Naive thymus-derived CD4-positive, alpha-beta T cell (primary cell): ENCODE results near the gene TGFBR2. TPM values are rescaled to one million over a fixed set of nuclear protein-coding genes. Genes with fewer than 3 reads are reported as not detected.

Experiments used
- ATAC-seq: fragments of 150-1000 bp; cut with Tn5 transposase; 2 replicates; pipeline ENCODE4 v1.10.0; 2021; ENCODE audit warnings: mild to moderate bottlenecking, moderate library complexity
- CTCF ChIA-PET: fragments of 350-600 bp; sonication (Branson Sonifier 250); formaldehyde crosslinking; loops from one replicate; lab custom pipeline; 2021; ENCODE audit warnings: antibody characterized with exemption; lab: Charles Lee
- POLR2A ChIA-PET: fragments of 350-600 bp; sonication (Branson Sonifier 250); formaldehyde crosslinking; loops from one replicate; lab custom pipeline; 2021; ENCODE audit warnings: antibody characterized with exemption, inconsistent platforms; lab: Charles Lee
- DNase-seq, 9 donors: peaks; one replicate each; pipeline versions ENCODE4 v3.0.0 to v3.0.0-alpha.2; 2020 to 2022; ENCODE audit warnings: mixed read lengths in 1 of 9
- H3K27ac ChIP-seq: one replicate; pipeline ENCODE4 v1.7.0; 2013; ENCODE audit warnings: mild to moderate bottlenecking, low read depth, low read length, moderate library complexity
- H3K27me3 ChIP-seq, 2 donors: one replicate each; pipeline ENCODE4 v1.7.0; 2013; ENCODE audit warnings: low read length in 2 of 2, mild to moderate bottlenecking in 2 of 2, moderate library complexity in 2 of 2; ENCODE audit not compliant: control insufficient read depth in 2 of 2, insufficient read depth in 2 of 2
- H3K36me3 ChIP-seq, 3 experiments: 1 replicate in 2 of 3; 2 replicates in 1 of 3; pipeline ENCODE4 v1.7.0; 2013; ENCODE audit warnings: low read length in 3 of 3, mild to moderate bottlenecking in 3 of 3, moderate library complexity in 1 of 3; ENCODE audit not compliant: insufficient read depth in 3 of 3, control insufficient read depth in 2 of 3
- H3K4me1 ChIP-seq, 2 donors: one replicate each; pipeline ENCODE4 v1.7.0; 2013; ENCODE audit warnings: low read length in 2 of 2, mild to moderate bottlenecking in 2 of 2, moderate library complexity in 1 of 2; ENCODE audit not compliant: control insufficient read depth in 2 of 2, insufficient read depth in 2 of 2
- H3K4me3 ChIP-seq: 2 replicates; pipeline ENCODE4 v1.7.0; 2013; ENCODE audit warnings: mild to moderate bottlenecking, low read length
- H3K9me3 ChIP-seq, 3 experiments: 1 replicate in 2 of 3; 2 replicates in 1 of 3; pipeline ENCODE4 v1.7.0; 2013; ENCODE audit warnings: low read length in 3 of 3; ENCODE audit not compliant: control insufficient read depth in 2 of 3
- H3K27ac Mint-ChIP-seq, 9 donors: one replicate each; pipeline ENCODE4 v1.8.0; 2020 to 2022; ENCODE audit warnings: mixed read lengths in 9 of 9, mild to moderate bottlenecking in 8 of 9, moderate library complexity in 5 of 9, inconsistent platforms in 2 of 9
- H3K27me3 Mint-ChIP-seq, 5 donors: one replicate each; pipeline ENCODE4 v1.8.0; 2021 to 2022; ENCODE audit warnings: mixed read lengths in 5 of 5, mild to moderate bottlenecking in 1 of 5
- H3K36me3 Mint-ChIP-seq, 5 donors: one replicate each; pipeline ENCODE4 v1.8.0; 2020 to 2022; ENCODE audit warnings: mixed read lengths in 5 of 5, mild to moderate bottlenecking in 3 of 5, inconsistent platforms in 1 of 5
- H3K4me1 Mint-ChIP-seq, 7 donors: one replicate each; pipeline ENCODE4 v1.8.0; 2020 to 2022; ENCODE audit warnings: mixed read lengths in 7 of 7, mild to moderate bottlenecking in 3 of 7, inconsistent platforms in 1 of 7
- H3K4me3 Mint-ChIP-seq, 10 donors: one replicate each; pipeline ENCODE4 v1.8.0; 2020 to 2022; ENCODE audit warnings: mild to moderate bottlenecking in 10 of 10, mixed read lengths in 10 of 10, moderate library complexity in 6 of 10, inconsistent platforms in 2 of 10
- H3K9me3 Mint-ChIP-seq, 11 donors: one replicate each; pipeline ENCODE4 v1.8.0; 2020 to 2022; ENCODE audit warnings: mixed read lengths in 11 of 11, mild to moderate bottlenecking in 4 of 11, inconsistent platforms in 1 of 11, moderate library complexity in 1 of 11
- intact Hi-C, 2 donors: fragments of 100-400 bp; cut with micrococcal nuclease; formaldehyde crosslinking; loops; one replicate each; pipeline ENCODE4 v1.15.1; 2023
- polyA plus RNA-seq, 2 donors: library from polyadenylated mRNA; unstranded; fragments of 300-500 nt; fragmentation: Illumina TruSeq; gene quantifications; one replicate each; pipeline ENCODE4 v1.2.3, GENCODE V29; 2021
- total RNA-seq, 6 experiments: library from RNA in 5 of 6; stranded (reverse) in 5 of 6; gene quantifications; 1 replicate in 5 of 6; 2 replicates in 1 of 6; pipeline ENCODE4 v1.2.3 and lab custom pipeline; 2021 to 2026

Gene TGFBR2
- total and polyA plus RNA-seq, 7 experiments from 2014 or later: 63.0 to 263 (median 155) TPM

- H3K36me3 ChIP-seq: no peaks in the 10 kb centered on the region
- peaks cover 0 to 4% (median 0%) of the 10 kb centered on the region in 11 donors for H3K9me3 Mint-ChIP-seq
- POLR2A ChIA-PET: no interaction called here
- no peak overlapping the region for H3K4me3 ChIP-seq
- ATAC-seq (peak; percentile 93), DNase-seq (no peak)
- no peaks in the 10 kb centered on the region for H3K36me3 Mint-ChIP-seq
- no peak overlapping the region for H3K27ac ChIP-seq
- H3K4me1 Mint-ChIP-seq: peaks cover 0 to 23% (median 7%) of the 10 kb centered on the region in 7 donors
- H3K9me3 ChIP-seq: no peaks in the 10 kb centered on the region
- no peak overlapping the region for H3K27ac Mint-ChIP-seq
- H3K27me3 ChIP-seq: no peaks in the 10 kb centered on the region
- no peaks in the 10 kb centered on the region for H3K27me3 Mint-ChIP-seq
- H3K4me1 ChIP-seq: no peaks in the 10 kb centered on the region
- CTCF ChIA-PET: no interaction called here
- no peak overlapping the region for H3K4me3 Mint-ChIP-seq
- intact Hi-C loops: no loop called here
Observed at GRCh38 chr3:30578479-30578878, 27.9 kb upstream of the TGFBR2 start.

GRCh38 chr3:30578986-30579579, 27.3 kb upstream of the TGFBR2 start:
- Histone ChIP-seq H3K4me1 (no peaks in the 10 kb centered on the region), H3K36me3 (no peaks in the 10 kb centered on the region), H3K9me3 (no peaks in the 10 kb centered on the region), H3K27me3 (no peaks in the 10 kb centered on the region), H3K27ac (no peak overlapping the region), H3K4me3 (no peak overlapping the region)
- Mint-ChIP-seq H3K4me3 (no peak overlapping the region), H3K36me3 (no peaks in the 10 kb centered on the region), H3K4me1 (peaks cover 0 to 29% (median 11%) of the 10 kb centered on the region in 7 donors), H3K9me3 (peaks cover 0 to 4% (median 0%) of the 10 kb centered on the region in 11 donors), H3K27me3 (no peaks in the 10 kb centered on the region), H3K27ac (peak overlapping the region in 1 of 9 donors; percentile 39)
- DNase-seq (no peak), ATAC-seq (no peak)
- ChIA-PET POLR2A (no interaction called here), CTCF (interaction anchor here (1.0 kb wide), 1 partner anchor 114 kb away, joined by 4 read pairs; no protein-coding TSS in a partner anchor)
- intact Hi-C loops: no loop called here

GRCh38 chr3:30581067-30581585, 25.3 kb upstream of the TGFBR2 start:
- peaks cover 0 to 29% (median 7%) of the 10 kb centered on the region in 7 donors for H3K4me1 Mint-ChIP-seq
- DNase-seq: no peak
- Histone ChIP-seq H3K9me3 (no peaks in the 10 kb centered on the region), H3K4me1 (no peaks in the 10 kb centered on the region), H3K36me3 (no peaks in the 10 kb centered on the region), H3K27me3 (no peaks in the 10 kb centered on the region), H3K27ac (no peak overlapping the region), H3K4me3 (no peak overlapping the region)
- no peaks in the 10 kb centered on the region for H3K27me3 Mint-ChIP-seq
- ChIA-PET CTCF (interaction anchor here (1.1 kb wide), 1 partner anchor 127 kb away, joined by 3 read pairs; no protein-coding TSS in a partner anchor), POLR2A (interaction anchor here (0.6 kb wide), 1 partner anchor 69 kb away, joined by 3 read pairs; no protein-coding TSS in a partner anchor)
- H3K27ac Mint-ChIP-seq: no peak overlapping the region
- peaks cover 0 to 2% (median 0%) of the 10 kb centered on the region in 11 donors for H3K9me3 Mint-ChIP-seq
- no peak for ATAC-seq
- H3K4me3 Mint-ChIP-seq: no peak overlapping the region
- intact Hi-C loops: no loop called here
- H3K36me3 Mint-ChIP-seq: no peaks in the 10 kb centered on the region

GRCh38 chr3:30581982-30582381, 24.4 kb upstream of the TGFBR2 start:
- H3K4me1 ChIP-seq: no peaks in the 10 kb centered on the region
- H3K27ac Mint-ChIP-seq: peak overlapping the region in 1 of 9 donors; percentile 60
- DNase-seq (no peak), ATAC-seq (no peak)
- H3K27me3 ChIP-seq: no peaks in the 10 kb centered on the region
- H3K4me3 ChIP-seq: no peak overlapping the region
- ChIA-PET POLR2A (interaction anchor here (0.6 kb wide), 1 partner anchor 68 kb away, joined by 3 read pairs; no protein-coding TSS in a partner anchor), CTCF (interaction anchor here (1.1 kb wide), 1 partner anchor 128 kb away, joined by 3 read pairs; no protein-coding TSS in a partner anchor)
- H3K36me3 ChIP-seq: no peaks in the 10 kb centered on the region
- peaks cover 0 to 2% (median 0%) of the 10 kb centered on the region in 11 donors for H3K9me3 Mint-ChIP-seq
- H3K9me3 ChIP-seq: no peaks in the 10 kb centered on the region
- H3K36me3 Mint-ChIP-seq: no peaks in the 10 kb centered on the region
- no peaks in the 10 kb centered on the region for H3K27me3 Mint-ChIP-seq
- H3K4me3 Mint-ChIP-seq: no peak overlapping the region
- H3K4me1 Mint-ChIP-seq: peaks cover 0 to 29% (median 7%) of the 10 kb centered on the region in 7 donors
- H3K27ac ChIP-seq: no peak overlapping the region
- intact Hi-C loops: no loop called here

- ChIA-PET CTCF (interaction anchor here (1.5 kb wide), 1 partner anchor 22 kb away, joined by 4 read pairs; the partner anchor contains the start of gene TGFBR2), POLR2A (no interaction called here)
- H3K27ac ChIP-seq: no peak overlapping the region
- Mint-ChIP-seq H3K27me3 (no peaks in the 10 kb centered on the region), H3K36me3 (peaks cover 0 to 2% (median 0%) of the 10 kb centered on the region in 5 donors), H3K4me1 (peaks cover 0 to 16% (median 4%) of the 10 kb centered on the region in 7 donors), H3K9me3 (peaks cover 0 to 2% (median 0%) of the 10 kb centered on the region in 11 donors), H3K4me3 (no peak overlapping the region), H3K27ac (no peak overlapping the region)
- intact Hi-C loops: no loop called here
- H3K36me3 ChIP-seq: no peaks in the 10 kb centered on the region
- no peaks in the 10 kb centered on the region for H3K9me3 ChIP-seq
- H3K4me1 ChIP-seq: no peaks in the 10 kb centered on the region
- ATAC-seq (no peak), DNase-seq (no peak)
- no peak overlapping the region for H3K4me3 ChIP-seq
- no peaks in the 10 kb centered on the region for H3K27me3 ChIP-seq
Observed at GRCh38 chr3:30583973-30584372, 22.4 kb upstream of the TGFBR2 start.

GRCh38 chr3:30585654-30586053, 20.7 kb upstream of the TGFBR2 start:
- DNase-seq (no peak), ATAC-seq (no peak)
- Mint-ChIP-seq H3K27me3 (no peaks in the 10 kb centered on the region), H3K4me3 (no peak overlapping the region), H3K4me1 (peaks cover 0 to 14% (median 3%) of the 10 kb centered on the region in 7 donors), H3K9me3 (peaks cover 0 to 6% (median 0%) of the 10 kb centered on the region in 11 donors), H3K36me3 (peaks cover 0 to 3% (median 0%) of the 10 kb centered on the region in 5 donors), H3K27ac (no peak overlapping the region)
- H3K4me3 ChIP-seq: no peak overlapping the region
- no peaks in the 10 kb centered on the region for H3K36me3 ChIP-seq
- H3K27me3 ChIP-seq: no peaks in the 10 kb centered on the region
- no peak overlapping the region for H3K27ac ChIP-seq
- H3K9me3 ChIP-seq: no peaks in the 10 kb centered on the region
- intact Hi-C loops: no loop called here
- no peaks in the 10 kb centered on the region for H3K4me1 ChIP-seq
- CTCF ChIA-PET: no interaction called here
- POLR2A ChIA-PET: interaction anchor here (0.6 kb wide), 1 partner anchor 39 kb away, joined by 3 read pairs; no protein-coding TSS in a partner anchor
